ENCODE data around the gene ADRB2. TPM values are rescaled to one million over a fixed set of nuclear protein-coding genes. Genes with fewer than 3 reads are reported as not detected.
A peak's percentile ranks its signal among the peaks of the same experiment; 100 is the strongest.

ADRB2 gene
- total RNA-seq, 4 donors from 2014 or later: 10.2 to 19.5 (median 11.9) TPM

GRCh38 chr5:148850836-148851235, 24.4 kb downstream of the ADRB2 start:
- no peak for DNase-seq
- 85 to 89% methylated on average over 2 of the region's 2 CpGs for WGBS, 2 donors
- Histone ChIP-seq H3K4me3 (no peak overlapping the region), H3K27ac (no peak overlapping the region), H3K27me3 (no peaks in the 10 kb centered on the region), H3K4me1 (peaks cover 0 to 28% (median 3%) of the 10 kb centered on the region in 3 donors), H3K9me3 (no peaks in the 10 kb centered on the region), H3K36me3 (peaks cover 0 to 6% (median 0%) of the 10 kb centered on the region in 3 donors)
- no peak for TF ChIP-seq CTCF (IDR thresholded peaks at IDR 0.05)
- no peak for TF ChIP-seq POLR2A (IDR thresholded peaks at IDR 0.05)
- intact Hi-C loops (cut with DNase I): no loop called here

GRCh38 chr5:148853868-148854267, 27.5 kb downstream of the ADRB2 start:
- Histone ChIP-seq H3K4me3 (no peak overlapping the region), H3K9me3 (no peaks in the 10 kb centered on the region), H3K4me1 (peaks cover 0 to 30% (median 3%) of the 10 kb centered on the region in 3 donors), H3K36me3 (peaks cover 0 to 6% (median 0%) of the 10 kb centered on the region in 3 donors), H3K27ac (no peak overlapping the region), H3K27me3 (no peaks in the 10 kb centered on the region)
- no peak for DNase-seq
- intact Hi-C loops (cut with DNase I): no loop called here
- TF ChIP-seq POLR2A (IDR thresholded peaks at IDR 0.05): no peak
- no peak for TF ChIP-seq CTCF (IDR thresholded peaks at IDR 0.05)
- 82 to 88% methylated on average over 2 of the region's 2 CpGs for WGBS, 2 donors

GRCh38 chr5:148855249-148856008, 29.0 kb downstream of the ADRB2 start:
- Histone ChIP-seq H3K36me3 (peaks cover 0 to 6% (median 0%) of the 10 kb centered on the region in 3 donors), H3K27ac (peak overlapping the region in 1 of 4 donors; percentile 22), H3K9me3 (no peaks in the 10 kb centered on the region), H3K27me3 (no peaks in the 10 kb centered on the region), H3K4me3 (no peak overlapping the region), H3K4me1 (peaks cover 0 to 21% (median 3%) of the 10 kb centered on the region in 3 donors)
- TF ChIP-seq POLR2A (IDR thresholded peaks at IDR 0.05) (no peak), CTCF (IDR thresholded peaks at IDR 0.05) (no peak)
- no peak for DNase-seq
- WGBS, 2 donors: 72 to 79% methylated on average over 4 to 5 of the region's 5 CpGs
- intact Hi-C loops (cut with DNase I): no loop called here

GRCh38 chr5:148856009-148856367, 29.6 kb downstream of the ADRB2 start:
- DNase-seq: no peak
- no peaks in the 10 kb centered on the region for H3K9me3 ChIP-seq
- TF ChIP-seq POLR2A (IDR thresholded peaks at IDR 0.05) (no peak), CTCF (IDR thresholded peaks at IDR 0.05) (no peak)
- H3K27ac ChIP-seq: no peak overlapping the region
- intact Hi-C loops (cut with DNase I): no loop called here
- H3K27me3 ChIP-seq: no peaks in the 10 kb centered on the region
- H3K4me3 ChIP-seq: no peak overlapping the region
- 54 to 76% methylated on average over 1 to 2 of the region's 2 CpGs for WGBS, 2 donors
- peaks cover 0 to 6% (median 0%) of the 10 kb centered on the region in 3 donors for H3K36me3 ChIP-seq
- peaks cover 0 to 21% (median 3%) of the 10 kb centered on the region in 3 donors for H3K4me1 ChIP-seq

GRCh38 chr5:148856424-148856823, 30.0 kb downstream of the ADRB2 start:
- Histone ChIP-seq H3K9me3 (no peaks in the 10 kb centered on the region), H3K4me1 (peaks cover 0 to 21% (median 3%) of the 10 kb centered on the region in 3 donors), H3K27me3 (no peaks in the 10 kb centered on the region), H3K27ac (no peak overlapping the region), H3K36me3 (peaks cover 0 to 1% (median 0%) of the 10 kb centered on the region in 3 donors), H3K4me3 (no peak overlapping the region)
- DNase-seq: no peak
- no peak for TF ChIP-seq CTCF (IDR thresholded peaks at IDR 0.05)
- TF ChIP-seq POLR2A (IDR thresholded peaks at IDR 0.05): no peak
- intact Hi-C loops (cut with DNase I): no loop called here
- 94 to 100% methylated on average over 1 of the region's 1 CpG for WGBS, 2 donors
